HG03064 (cell line): ENCODE data around the gene TCN2.
"Not testable (repeated sequence)": the region's sequence is repeated elsewhere in the genome, so short reads cannot be mapped to it uniquely, and the experiment has no call there.

Experiments used
- ATAC-seq: cut with Tn5 transposase; IDR thresholded peaks from one replicate; pipeline ENCODE4 v1.9.1; 2021; ENCODE audit warnings: low read depth; ENCODE audit not compliant: unreplicated experiment

The TCN2 gene

DNA sequence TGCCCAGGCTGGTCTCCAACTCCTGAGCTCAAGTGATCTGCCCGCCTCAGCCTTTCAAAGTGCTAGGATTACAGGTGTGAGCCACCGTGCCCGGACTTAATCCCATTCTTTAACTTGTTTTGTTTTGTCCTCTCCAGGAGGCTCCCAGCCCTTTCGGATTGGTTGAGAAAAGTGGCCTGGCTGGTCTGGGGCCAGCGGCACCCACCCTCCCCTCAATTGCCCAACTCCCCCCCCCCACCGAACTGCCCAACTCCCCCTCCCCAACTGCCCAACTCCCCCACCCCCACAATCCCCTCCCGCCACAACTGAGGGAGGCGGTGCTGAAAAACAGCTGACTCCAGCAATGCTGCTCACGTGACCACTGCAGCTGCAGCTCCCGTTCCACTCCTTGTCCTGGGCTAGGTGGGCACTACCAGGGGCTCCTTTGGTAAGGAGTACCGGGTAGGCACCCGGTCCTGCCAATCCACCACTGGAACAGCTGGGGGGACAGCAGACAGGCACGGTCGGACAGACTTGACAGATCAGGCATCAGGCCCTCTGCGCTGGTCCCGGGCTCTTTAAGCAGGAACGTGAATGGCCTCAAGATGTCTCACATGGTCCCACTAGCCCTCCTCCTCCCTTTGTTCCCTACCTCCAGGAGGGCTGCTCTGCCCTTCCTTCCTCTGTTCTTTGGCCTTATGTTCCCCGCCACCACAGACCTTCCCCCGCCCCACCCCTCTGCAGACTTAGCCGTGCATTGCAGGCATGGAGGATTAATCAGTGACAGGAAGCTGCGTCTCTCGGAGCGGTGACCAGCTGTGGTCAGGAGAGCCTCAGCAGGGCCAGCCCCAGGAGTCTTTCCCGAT lies at the start of gene TCN2:
Gene TCN2, plus strand, starts transcription at position 720 of the 845 bp plus-strand sequence. CDS start 158 bp downstream, outside the sequence.
- peak; percentile 52 for ATAC-seq

- ATAC-seq: no peak
Measured at GRCh38 chr22:30557243-30557642, 49.7 kb upstream of the TCN2 start.

GRCh38 chr22:30559889-30560288 lies 47.1 kb upstream of the TCN2 start:
- ATAC-seq: no peak

- not testable (repeated sequence) for ATAC-seq
Measured at GRCh38 chr22:30560643-30561202, 46.3 kb upstream of the TCN2 start.

GRCh38 chr22:30561402-30562189 lies 45.4 kb upstream of the TCN2 start:
- no peak for ATAC-seq

GRCh38 chr22:30562366-30562765 lies 44.6 kb upstream of the TCN2 start:
- ATAC-seq: no peak

DNA sequence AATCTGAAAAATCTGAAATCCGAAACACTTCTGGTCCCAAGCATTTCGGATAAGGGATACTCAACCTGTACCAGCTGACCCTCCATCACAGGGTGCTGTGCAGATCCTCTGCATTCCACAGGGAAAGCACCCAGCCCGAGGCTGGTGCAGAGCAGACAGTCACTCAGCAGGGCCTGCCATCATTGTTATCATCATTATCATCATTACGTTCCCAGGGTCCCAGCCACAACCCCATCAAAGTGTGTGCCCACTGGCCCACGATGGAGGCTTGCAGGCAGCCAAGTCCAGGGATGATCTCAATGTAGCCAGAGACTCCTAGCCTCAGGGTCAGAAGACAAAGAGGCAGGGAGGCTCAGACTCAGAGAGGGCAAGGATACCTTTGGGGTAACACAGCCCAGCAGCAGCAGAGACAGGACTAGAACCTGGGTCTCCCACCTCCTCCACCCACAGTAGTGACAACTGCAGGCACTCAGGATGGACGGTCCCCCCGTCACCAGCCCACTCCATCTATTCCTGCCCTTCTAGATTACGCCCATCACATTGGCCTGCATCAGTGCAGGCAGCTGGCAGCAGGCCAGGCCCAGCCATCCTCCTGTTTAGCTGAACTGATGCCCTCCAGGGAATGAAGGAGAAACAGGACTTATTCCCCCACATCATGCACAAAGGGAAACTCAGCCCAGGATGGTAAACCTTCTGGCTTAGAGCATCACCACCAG lies 42.8 kb upstream of the TCN2 start:
- no peak for ATAC-seq

DNA sequence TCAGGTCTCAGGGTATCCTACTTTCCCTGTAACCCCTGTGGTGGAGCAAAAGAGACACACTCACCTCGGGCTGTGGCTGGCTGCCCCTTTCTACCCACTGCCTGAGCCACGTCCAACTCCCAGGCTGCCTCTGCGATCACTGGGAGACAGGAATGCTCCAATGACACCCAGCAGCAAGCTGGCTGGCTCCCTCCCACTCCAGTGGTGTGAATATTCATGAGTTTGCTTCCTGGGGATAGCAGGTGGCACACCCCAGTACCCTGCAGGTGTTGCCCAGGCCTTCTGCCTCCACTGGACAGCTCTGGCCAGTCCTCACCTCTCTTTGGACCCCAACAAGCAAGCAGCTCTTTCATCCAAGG lies 42.2 kb upstream of the TCN2 start:
- ATAC-seq: no peak

DNA sequence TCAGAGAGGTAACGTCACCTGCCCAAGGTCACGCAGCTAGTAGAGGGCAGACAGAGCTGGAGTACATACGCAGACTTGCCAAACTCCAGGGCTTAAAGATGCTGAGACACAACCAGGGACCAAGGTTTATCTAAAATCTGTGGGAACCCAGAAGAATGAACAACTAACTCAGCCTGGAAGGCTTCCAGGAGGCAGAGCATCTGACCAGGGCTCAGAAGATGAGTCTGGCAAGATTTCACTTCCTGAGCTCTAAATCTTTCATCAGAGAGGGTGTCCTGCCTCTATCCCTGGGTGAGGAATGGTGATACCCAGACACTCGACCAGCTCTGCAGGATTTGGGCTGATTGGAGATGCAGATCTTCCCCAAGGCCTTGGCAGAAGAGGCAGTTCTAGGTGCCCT lies 41.6 kb upstream of the TCN2 start:
- no peak for ATAC-seq

- ATAC-seq: no peak
Measured at GRCh38 chr22:30566125-30566524, 40.8 kb upstream of the TCN2 start.

- not testable (repeated sequence) for ATAC-seq
Measured at GRCh38 chr22:30567277-30567676, 39.7 kb upstream of the TCN2 start.

DNA sequence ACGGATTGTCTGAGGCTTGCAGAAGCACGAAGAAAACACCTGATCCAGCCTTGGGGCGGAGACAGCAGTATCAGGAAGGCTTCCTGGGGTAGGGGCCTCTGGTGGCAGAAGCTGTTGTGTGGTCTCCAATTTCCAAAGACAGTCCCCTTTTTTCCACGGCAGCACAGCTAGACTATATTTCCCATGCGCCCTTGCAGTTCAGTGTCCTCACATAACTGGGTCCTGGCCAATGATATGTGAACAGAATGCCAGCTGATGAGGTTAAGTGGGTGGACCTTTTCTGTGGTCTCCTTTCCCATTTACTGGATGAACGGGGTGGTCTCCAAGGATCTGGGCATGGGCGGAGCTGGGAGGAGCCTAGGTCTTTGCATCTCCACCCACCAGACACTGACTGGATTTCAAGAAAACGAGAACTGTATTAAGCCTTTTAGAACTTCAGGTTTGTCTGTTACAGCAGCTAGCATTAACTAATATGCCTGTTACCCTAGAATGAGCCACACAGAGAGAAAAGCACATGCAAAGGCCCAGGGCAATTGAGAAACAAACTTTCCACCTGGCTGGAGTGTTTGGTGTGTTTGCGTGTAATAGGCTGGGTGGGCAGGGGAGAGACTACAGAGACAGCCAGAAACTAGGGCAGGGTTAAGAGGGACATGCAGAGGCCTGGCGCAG lies 38.7 kb upstream of the TCN2 start:
- ATAC-seq: no peak

- ATAC-seq: no peak
Measured at GRCh38 chr22:30569674-30570202, 37.2 kb upstream of the TCN2 start.

DNA sequence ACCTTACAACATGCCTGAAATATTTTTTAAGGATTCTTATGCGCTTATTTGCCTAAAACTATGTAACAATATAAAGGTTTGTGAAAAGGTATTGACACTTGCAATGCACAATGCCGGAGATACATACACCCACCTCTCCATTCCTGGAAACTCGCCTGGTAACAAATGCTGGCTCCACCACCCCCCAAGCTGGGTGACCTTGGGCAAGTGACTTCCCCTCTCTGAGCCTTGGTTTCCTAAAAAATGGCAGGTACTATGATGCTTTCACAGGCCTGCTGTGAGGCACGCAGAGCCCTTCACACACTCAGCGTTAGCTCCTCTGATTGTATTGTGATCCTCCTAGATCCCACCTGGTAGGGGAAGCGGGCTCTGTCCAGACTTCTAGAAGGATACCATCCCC lies 34.8 kb upstream of the TCN2 start:
- no peak for ATAC-seq

DNA sequence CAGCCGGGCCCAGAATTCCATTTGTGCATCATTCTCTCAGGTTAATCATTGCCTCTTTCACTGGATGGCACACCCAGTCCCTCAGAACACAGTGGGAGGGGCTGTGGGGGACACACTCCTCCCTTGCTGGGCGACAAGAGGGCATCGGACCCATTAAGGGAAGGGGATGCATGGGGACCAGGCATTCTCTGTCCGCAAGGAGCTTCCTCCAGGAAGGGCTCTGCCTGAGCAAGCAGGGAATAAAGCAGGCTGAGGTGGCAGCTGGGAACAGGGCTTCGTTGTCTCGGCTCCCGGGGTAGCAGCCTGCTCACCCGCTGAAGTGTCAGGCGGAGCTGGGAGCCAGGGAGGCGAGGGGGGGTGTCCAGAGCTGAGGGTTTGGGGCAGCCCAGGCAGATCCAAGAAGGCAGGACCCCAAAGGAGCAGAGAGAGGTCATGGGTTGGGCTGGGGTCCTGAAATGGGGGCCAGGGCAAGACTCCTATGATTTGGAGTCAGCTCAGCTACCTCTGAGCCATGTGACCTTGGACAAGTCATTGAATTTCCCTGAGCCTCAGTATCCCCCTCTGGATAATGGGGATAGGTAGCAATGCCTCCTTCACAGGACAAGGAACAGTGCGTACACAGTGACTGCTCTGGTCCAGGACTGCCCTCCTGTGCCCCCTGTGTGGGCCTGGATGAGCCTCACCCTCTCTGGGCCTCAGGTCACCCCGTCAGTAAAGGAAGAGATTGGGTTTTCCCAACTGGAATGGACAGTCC lies 34.0 kb upstream of the TCN2 start:
- ATAC-seq: no peak

- no peak for ATAC-seq
Measured at GRCh38 chr22:30573594-30574094, 33.3 kb upstream of the TCN2 start.

DNA sequence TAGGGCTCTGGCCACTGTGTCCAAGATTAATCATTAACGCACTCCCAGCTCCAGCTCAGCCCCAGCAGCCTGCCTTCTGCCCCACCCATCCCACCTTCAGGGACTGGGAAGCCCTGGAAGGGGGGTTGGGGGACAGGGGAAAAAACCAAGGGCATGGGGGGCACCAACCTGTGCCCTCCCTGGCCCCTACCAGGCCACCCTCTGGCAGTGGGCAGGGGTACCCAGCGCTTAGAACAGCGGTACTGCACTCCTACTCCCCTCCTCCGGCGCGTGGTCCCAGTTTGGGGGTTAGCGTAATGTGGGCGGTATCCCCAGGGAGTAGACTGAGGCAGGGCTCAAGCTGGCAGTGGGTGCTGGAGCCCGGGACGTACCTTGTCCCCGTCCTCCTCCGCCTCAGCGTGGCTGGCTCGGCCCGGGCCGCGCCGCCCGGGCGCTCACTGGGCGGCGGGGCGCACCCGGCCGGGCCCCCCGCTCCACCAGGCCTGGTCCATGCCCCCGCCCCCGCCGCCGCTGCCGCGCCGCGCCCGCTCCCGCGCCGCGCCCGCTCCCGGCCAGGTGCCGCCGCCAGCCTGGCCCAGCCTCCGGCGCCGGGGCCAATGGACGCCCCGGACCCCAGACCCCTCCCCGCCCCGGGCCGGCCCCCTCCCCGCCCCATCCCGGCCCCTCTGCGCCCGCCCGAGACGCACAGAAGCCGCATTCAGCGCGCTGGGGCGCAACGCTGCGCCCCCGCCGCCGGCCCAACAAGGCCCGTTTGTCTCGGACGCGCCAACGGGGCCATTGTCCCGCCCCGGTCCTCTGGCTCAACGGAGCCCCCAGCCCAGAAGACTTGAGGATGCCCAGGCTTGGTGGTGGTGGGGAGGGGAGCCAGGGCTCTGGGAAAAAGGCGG lies 32.6 kb upstream of the TCN2 start, which contains the start of gene GAL3ST1:
Gene GAL3ST1, minus strand, starts transcription at position 571 of the 887 bp plus-strand sequence. CDS start 17,273 bp downstream, outside the sequence.
- no peak for ATAC-seq
